OCI-LY7 (cell line): ENCODE results near the gene PRMT9.

Source experiments
- EZH2phosphoT487 ChIP-seq: fragments of 200-600 bp; sonication (generic); IDR thresholded peaks from 2 replicates; pipeline ENCODE4 v1.6.1; 2018; ENCODE audit warnings: low read depth, borderline replicate concordance, mild to moderate bottlenecking, mixed run types, antibody characterized with exemption, low read length, moderate library complexity, mixed read lengths
- TF ChIP-seq, protein P1 (sequence below): fragments of 200-600 bp; sonication (generic); conservative IDR thresholded peaks from 2 replicates; pipeline ENCODE4 v1.5.1; 2014; ENCODE audit warnings: mild to moderate bottlenecking, antibody characterized with exemption, low read length, moderate library complexity, mixed read lengths

DNA sequence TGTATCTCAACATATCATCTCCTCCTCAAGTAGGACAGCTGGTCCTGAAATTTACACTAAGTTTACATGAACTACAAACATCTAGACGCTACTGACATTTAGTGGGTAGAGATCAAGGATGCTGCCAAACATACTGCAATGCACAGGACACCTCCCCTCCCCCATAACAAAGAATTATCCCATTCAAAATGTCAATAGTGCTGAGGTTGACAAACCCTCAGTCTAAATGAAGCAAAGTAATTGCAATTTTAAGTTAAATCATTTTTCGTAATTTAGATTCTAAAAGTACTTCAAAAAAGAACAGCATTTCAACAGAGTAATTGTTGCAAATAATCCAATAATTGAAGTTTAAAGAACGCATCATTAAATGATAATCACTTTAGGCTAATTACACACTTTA is 1.2 kb downstream of the PRMT9 start:
- TF ChIP-seq, protein P1, sequence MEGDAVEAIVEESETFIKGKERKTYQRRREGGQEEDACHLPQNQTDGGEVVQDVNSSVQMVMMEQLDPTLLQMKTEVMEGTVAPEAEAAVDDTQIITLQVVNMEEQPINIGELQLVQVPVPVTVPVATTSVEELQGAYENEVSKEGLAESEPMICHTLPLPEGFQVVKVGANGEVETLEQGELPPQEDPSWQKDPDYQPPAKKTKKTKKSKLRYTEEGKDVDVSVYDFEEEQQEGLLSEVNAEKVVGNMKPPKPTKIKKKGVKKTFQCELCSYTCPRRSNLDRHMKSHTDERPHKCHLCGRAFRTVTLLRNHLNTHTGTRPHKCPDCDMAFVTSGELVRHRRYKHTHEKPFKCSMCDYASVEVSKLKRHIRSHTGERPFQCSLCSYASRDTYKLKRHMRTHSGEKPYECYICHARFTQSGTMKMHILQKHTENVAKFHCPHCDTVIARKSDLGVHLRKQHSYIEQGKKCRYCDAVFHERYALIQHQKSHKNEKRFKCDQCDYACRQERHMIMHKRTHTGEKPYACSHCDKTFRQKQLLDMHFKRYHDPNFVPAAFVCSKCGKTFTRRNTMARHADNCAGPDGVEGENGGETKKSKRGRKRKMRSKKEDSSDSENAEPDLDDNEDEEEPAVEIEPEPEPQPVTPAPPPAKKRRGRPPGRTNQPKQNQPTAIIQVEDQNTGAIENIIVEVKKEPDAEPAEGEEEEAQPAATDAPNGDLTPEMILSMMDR = no peak
- no peak for TF ChIP-seq EZH2phosphoT487
